B cell (primary cell): ENCODE data around the gene SLC43A2. TPM values are rescaled to one million over a fixed set of nuclear protein-coding genes. Genes with fewer than 3 reads are reported as not detected.

Source experiments
- ATAC-seq: fragments of 200-7000 bp; cut with Tn5 transposase; one replicate; pipeline ENCODE4 v1.10.0; 2021; ENCODE audit warnings: low read depth, mild to moderate bottlenecking, moderate number of reproducible peaks, moderate library complexity
- CTCF ChIA-PET: fragments of 350-600 bp; sonication (Branson Sonifier 250); formaldehyde crosslinking; loops from one replicate; lab custom pipeline; 2021; ENCODE audit warnings: antibody characterized with exemption, inconsistent platforms; lab: Charles Lee
- POLR2A ChIA-PET: fragments of 350-600 bp; sonication (Branson Sonifier 250); formaldehyde crosslinking; loops from one replicate; lab custom pipeline; 2021; ENCODE audit warnings: antibody characterized with exemption; lab: Charles Lee
- DNase-seq: peaks from one replicate; pipeline ENCODE4 v3.0.0; 2013
- H2AFZ ChIP-seq: 2 replicates; pipeline ENCODE4 v1.6.1; 2012; ENCODE audit warnings: mild to moderate bottlenecking, low read depth, low read length; ENCODE audit not compliant: insufficient read depth, poor library complexity, severe bottlenecking
- H3K27ac ChIP-seq, 2 donors: 1 replicate in 1 of 2; 2 replicates in 1 of 2; pipeline ENCODE4 v1.5.1; 2012 to 2013; ENCODE audit warnings: low read length in 2 of 2, mild to moderate bottlenecking in 2 of 2, moderate library complexity in 1 of 2
- H3K27me3 ChIP-seq, 4 experiments: fragments of 200-600 bp in 1 of 4; sonication (generic) in 1 of 4; replicated peaks in 1 of 4; 1 replicate in 2 of 4; 2 replicates in 2 of 4; pipeline versions ENCODE4 v1.6.1 to v1.7.0; 2013 to 2016; ENCODE audit warnings: low read length in 3 of 4, mild to moderate bottlenecking in 2 of 4, mixed read lengths in 1 of 4, moderate library complexity in 1 of 4; ENCODE audit not compliant: insufficient read depth in 4 of 4, control insufficient read depth in 3 of 4; ENCODE audit errors: control extremely low read depth in 1 of 4
- H3K36me3 ChIP-seq, 2 experiments: replicated peaks in 1 of 2; 1 replicate in 1 of 2; 2 replicates in 1 of 2; pipeline versions ENCODE4 v1.6.1 to v1.7.1; 2013; ENCODE audit warnings: low read length in 1 of 2; ENCODE audit not compliant: insufficient read depth in 2 of 2, control insufficient read depth in 1 of 2; ENCODE audit errors: control extremely low read depth in 1 of 2, extremely low read depth in 1 of 2
- H3K4me1 ChIP-seq, 2 donors: fragments of 200-600 bp in 1 of 2; sonication (generic) in 1 of 2; 1 replicate in 1 of 2; 2 replicates in 1 of 2; pipeline versions ENCODE4 v1.5.1 to v1.6.1; 2013 to 2017; ENCODE audit warnings: low read length in 2 of 2; ENCODE audit not compliant: control insufficient read depth in 2 of 2, insufficient read depth in 2 of 2
- H3K4me2 ChIP-seq: replicated peaks from 2 replicates; pipeline ENCODE3; 2012; ENCODE audit warnings: mild to moderate bottlenecking, low read depth, low read length; ENCODE audit not compliant: poor library complexity, severe bottlenecking
- H3K4me3 ChIP-seq, 5 experiments: fragments of 200-600 bp in 1 of 5; sonication (generic) in 1 of 5; 1 replicate in 3 of 5; 2 replicates in 2 of 5; pipeline versions ENCODE4 v1.5.1 to v1.7.0; 2011 to 2016; ENCODE audit warnings: low read length in 4 of 5, mild to moderate bottlenecking in 4 of 5, low read depth in 2 of 5, control low read depth in 1 of 5, moderate library complexity in 1 of 5; ENCODE audit not compliant: insufficient read depth in 1 of 5; ENCODE audit errors: control extremely low read depth in 1 of 5, extremely low read depth in 1 of 5
- H3K79me2 ChIP-seq: fragments of 200-600 bp; sonication (generic); one replicate; pipeline ENCODE4 v1.6.0; 2016; ENCODE audit warnings: low read length; ENCODE audit not compliant: control insufficient read depth, insufficient read depth
- H3K9ac ChIP-seq: fragments of 200-600 bp; sonication (generic); 2 replicates; pipeline ENCODE4 v1.6.1; 2017; ENCODE audit warnings: mild to moderate bottlenecking, low read length, moderate library complexity
- H3K9me3 ChIP-seq, 3 donors: one replicate each; pipeline versions ENCODE4 v1.6.1 to v1.7.1; 2013; ENCODE audit warnings: low read length in 2 of 3; ENCODE audit not compliant: control insufficient read depth in 2 of 3, insufficient read depth in 1 of 3; ENCODE audit errors: control extremely low read depth in 1 of 3
- H4K20me1 ChIP-seq: 2 replicates; pipeline ENCODE4 v1.6.0; 2012; ENCODE audit warnings: mild to moderate bottlenecking, low read length; ENCODE audit not compliant: insufficient read depth, control insufficient read depth, poor library complexity, severe bottlenecking
- H3K27ac Mint-ChIP-seq: one replicate; pipeline ENCODE4 v1.8.0; 2021; ENCODE audit warnings: mixed read lengths
- H3K27me3 Mint-ChIP-seq: one replicate; pipeline ENCODE4 v1.8.0; 2021; ENCODE audit warnings: mixed read lengths
- H3K4me1 Mint-ChIP-seq: one replicate; pipeline ENCODE4 v1.8.0; 2021; ENCODE audit warnings: mixed read lengths
- H3K4me3 Mint-ChIP-seq: one replicate; pipeline ENCODE4 v1.8.0; 2021; ENCODE audit warnings: mixed read lengths
- H3K9me3 Mint-ChIP-seq: one replicate; pipeline ENCODE4 v1.8.0; 2022; ENCODE audit warnings: mixed read lengths; ENCODE audit not compliant: insufficient read depth
- CTCF ChIP-seq: fragments of 200-600 bp; IDR thresholded peaks from one replicate; pipeline ENCODE4 v1.8.0; 2022; ENCODE audit warnings: antibody characterized with exemption, mild to moderate bottlenecking
- EZH2 ChIP-seq: IDR thresholded peaks from 2 replicates; pipeline ENCODE4 v1.6.1; 2012; ENCODE audit warnings: borderline replicate concordance, low read depth, mild to moderate bottlenecking, moderate library complexity, low read length; ENCODE audit not compliant: insufficient read depth, poor library complexity, severe bottlenecking
- WGBS: methylation state at CpG from one replicate; pipeline ENCODE4 v1.1.5; 2013; ENCODE audit warnings: missing lambda C conversion rate; ENCODE audit not compliant: insufficient coverage; 5-methylcytosine and 5-hydroxymethylcytosine counted together
- intact Hi-C: fragments of 100-400 bp; cut with micrococcal nuclease; formaldehyde crosslinking; loops from one replicate; pipeline ENCODE4 v1.10.0; 2022
- polyA plus RNA-seq: library from polyadenylated mRNA; depleted of rRNA; stranded (reverse); fragments of >200 nt; gene quantifications from 2 replicates; pipeline ENCODE4 v1.2.3, GENCODE V29; 2012
- total RNA-seq, 2 donors: library from RNA; stranded (reverse); fragments of 120-200 nt in 1 of 2; gene quantifications; 1 replicate in 1 of 2; 2 replicates in 1 of 2; pipeline versions ENCODE4 v1.2.3 to v1.2.4, GENCODE V29; 2013 to 2022

SLC43A2 gene
- total and polyA plus RNA-seq, 2 donors (not counting 1 experiment from before 2014, with no cell fraction given): 26.2 to 204 TPM

- Mint-ChIP-seq H3K4me1 (peaks cover 32% of the 10 kb centered on the region), H3K9me3 (no peaks in the 10 kb centered on the region), H3K4me3 (peak within 1 kb of the TSS; percentile 91), H3K27ac (peak within 1 kb of the TSS; percentile 91), H3K27me3 (no peaks in the 10 kb centered on the region)
- intact Hi-C loops: loop anchor here (5.0 kb wide), 2 partner anchors 128 to 388 kb away; partner anchors contain the start of gene INPP5K
- Histone ChIP-seq H3K9ac (no peak within 1 kb of the TSS), H3K4me3 (no peak within 1 kb of the TSS), H2AFZ (no peak within 1 kb of the TSS), H3K9me3 (peaks cover 0 to 5% (median 0%) of the 10 kb centered on the region in 3 donors), H3K36me3 (peaks cover 0 to 4% of the 10 kb centered on the region in 2 experiments), H4K20me1 (peaks cover 7% of the 10 kb centered on the region), H3K4me2 (peak within 1 kb of the TSS; percentile 99), H3K79me2 (no peaks in the 10 kb centered on the region), H3K27me3 (peaks cover 0 to 3% (median 0%) of the 10 kb centered on the region in 4 experiments), H3K27ac (no peak within 1 kb of the TSS), H3K4me1 (peaks cover 32 to 41% of the 10 kb centered on the region in 2 donors)
- no peak for DNase-seq
- ChIA-PET CTCF (interaction anchor here (0.6 to 7.8 kb wide), 5 partner anchors 16 to 280 kb away, joined by 3 to 135 read pairs (median 4); partner anchors contain the start of genes PITPNA and SLC43A2), POLR2A (interaction anchor here (0.6 to 3.1 kb wide), 6 partner anchors 14 to 126 kb away, joined by 3 to 29 read pairs (median 6); partner anchors contain the start of gene SLC43A2)
- WGBS: 26% methylated on average over 18 of the region's 25 CpGs
- TF ChIP-seq CTCF (no peak), EZH2 (no peak)
- ATAC-seq: no peak
Observed at GRCh38 chr17:1645207-1646171, 16.9 kb upstream of the SLC43A2 start, which contains the start of gene SCARF1. Gene SCARF1 (minus strand): TSS chr17:1645732. CDS start chr17:1645697, 35 bp downstream.
